Right lobe of liver (tissue), 4 donors: Measurements from ENCODE around the gene SLC9A2.

Source experiments
- CTCF ChIP-seq, 4 donors: fragments of 200-600 bp in 3 of 4; fragments of 450-650 bp in 1 of 4; IDR thresholded peaks; one replicate each; pipeline versions ENCODE4 v1.5.1 to v1.8.0; 2016 to 2022; ENCODE audit warnings: antibody characterized with exemption in 4 of 4, mild to moderate bottlenecking in 2 of 4
- POLR2A ChIP-seq: fragments of 450-650 bp; IDR thresholded peaks from one replicate; pipeline ENCODE4 v1.6.1; 2017; ENCODE audit warnings: antibody characterized with exemption, mild to moderate bottlenecking
- donor health status: DM: no; HTN: no; CAD: no.
- donor health status: DM: no; HTN: no; CAD: no.
- donor health status: DM: no; HTN: yes; CAD: no.

GRCh38 chr2:102758439-102758838 lies 139.1 kb downstream of the SLC9A2 start:
- TF ChIP-seq POLR2A, result no peak
- no peak for TF ChIP-seq CTCF (IDR thresholded peaks at IDR 0.05)
